Lung (tissue), 12 donors: ENCODE results near the gene DNAJC21. TPM values are rescaled to one million over a fixed set of nuclear protein-coding genes. Genes with fewer than 3 reads are reported as not detected.
"Not testable (repeated sequence)": the region's sequence is repeated elsewhere in the genome, so short reads cannot be mapped to it uniquely, and the experiment has no call there.

Source experiments
- ATAC-seq: fragments of 200-7000 bp; cut with Tn5 transposase; one replicate; pipeline ENCODE4 v1.9.1; 2020; ENCODE audit warnings: moderate number of reproducible peaks; ENCODE audit not compliant: insufficient read depth, low FRiP score
- DNase-seq, 3 donors: peaks; one replicate each; pipeline ENCODE4 v3.0.0-alpha.2; 2013 to 2017
- H3K27ac ChIP-seq, 2 donors: one replicate each; pipeline ENCODE4 v1.5.1; 2013; ENCODE audit warnings: mild to moderate bottlenecking in 2 of 2, moderate library complexity in 2 of 2, control low read depth in 1 of 2, inconsistent platforms in 1 of 2, low read depth in 1 of 2, low read length in 1 of 2
- H3K27me3 ChIP-seq, 3 donors: one replicate each; pipeline ENCODE4 v1.5.1; 2013; ENCODE audit warnings: low read length in 2 of 3; ENCODE audit not compliant: control insufficient read depth in 3 of 3, insufficient read depth in 3 of 3
- H3K36me3 ChIP-seq, 4 donors: one replicate each; pipeline ENCODE4 v1.5.1; 2013; ENCODE audit warnings: low read length in 4 of 4, mild to moderate bottlenecking in 1 of 4, moderate library complexity in 1 of 4; ENCODE audit not compliant: control insufficient read depth in 4 of 4, insufficient read depth in 4 of 4
- H3K4me1 ChIP-seq, 5 donors: one replicate each; pipeline ENCODE4 v1.5.1; 2013; ENCODE audit warnings: low read length in 5 of 5, mild to moderate bottlenecking in 2 of 5, moderate library complexity in 1 of 5; ENCODE audit not compliant: control insufficient read depth in 5 of 5, insufficient read depth in 5 of 5
- H3K4me3 ChIP-seq: one replicate; pipeline ENCODE4 v1.5.1; 2013; ENCODE audit warnings: mild to moderate bottlenecking, control low read depth, moderate library complexity
- H3K9ac ChIP-seq, 2 donors: one replicate each; pipeline ENCODE4 v1.5.1; 2013; ENCODE audit warnings: low read length in 2 of 2, control low read depth in 1 of 2; ENCODE audit not compliant: insufficient read depth in 1 of 2
- H3K9me3 ChIP-seq, 4 donors: one replicate each; pipeline ENCODE4 v1.5.1; 2013; ENCODE audit warnings: low read length in 3 of 4, mild to moderate bottlenecking in 1 of 4, moderate library complexity in 1 of 4; ENCODE audit not compliant: control insufficient read depth in 4 of 4, insufficient read depth in 3 of 4
- CTCF ChIP-seq: IDR thresholded peaks from 2 replicates; pipeline ENCODE4 v1.5.1; 2012; ENCODE audit warnings: mild to moderate bottlenecking; ENCODE audit errors: control extremely low read depth, extremely low read depth
- WGBS, 2 donors: extraction: QIAGEN DNeasy Blood & Tissue Kit; methylation state at CpG; one replicate each; pipeline ENCODE4 v1.1.7; 2013; 5-methylcytosine and 5-hydroxymethylcytosine counted together
- polyA plus RNA-seq, 2 donors: library from polyadenylated mRNA; stranded (reverse); fragments of 200-250 nt; gene quantifications; one replicate each; pipeline ENCODE4 v1.2.1, GENCODE V29; 2013
- total RNA-seq, 2 donors: library from RNA; depleted of rRNA in 1 of 2; stranded (reverse); fragments of >200 nt in 1 of 2; gene quantifications; one replicate each; pipeline ENCODE4 v1.2.1, GENCODE V29; 2014 to 2021
- donor health status: control.
- donor health status: control.
- donor health status: Bipolar disorder and iron deficiency.
- donor health status: healthy.
- donor health status: DM: yes; HTN: yes; CAD: no.

DNAJC21 gene
- total and polyA plus RNA-seq, 4 donors: 23.8 to 45.6 (median 34.3) TPM

DNA sequence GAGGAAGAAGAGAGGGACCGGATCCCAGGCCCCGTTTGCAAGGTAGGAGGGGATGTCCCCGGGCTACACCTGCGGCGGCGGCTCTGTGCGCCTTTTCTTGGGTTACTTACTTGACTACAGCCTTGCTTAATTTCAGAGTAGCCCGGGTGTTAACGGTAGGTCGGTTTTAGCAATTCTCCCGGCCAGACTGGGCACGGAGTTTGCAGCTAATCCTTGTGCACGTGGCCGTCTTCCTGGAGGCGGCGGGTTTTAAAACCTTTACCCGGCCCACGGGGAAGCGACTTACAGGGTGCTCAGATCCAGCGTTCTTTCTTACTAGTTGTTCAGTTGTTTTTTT, 13.5 kb upstream of the DNAJC21 start:
- H3K9me3 ChIP-seq: no peaks in the 10 kb centered on the region
- DNase-seq (no peak), ATAC-seq (no peak)
- TF ChIP-seq CTCF: no peak
- H3K27ac ChIP-seq: peak overlapping the region; percentile 68 to 94
- H3K9ac ChIP-seq: peak overlapping the region; percentile 71 to 89
- no peaks in the 10 kb centered on the region for H3K27me3 ChIP-seq
- peak overlapping the region; percentile 94 for H3K4me3 ChIP-seq
- peaks cover 4 to 17% (median 12%) of the 10 kb centered on the region in 4 donors for H3K36me3 ChIP-seq
- WGBS, 2 donors: 0% methylated on average over 20 of the region's 20 CpGs
- peaks cover 0 to 20% (median 15%) of the 10 kb centered on the region in 5 donors for H3K4me1 ChIP-seq

- DNase-seq (no peak), ATAC-seq (no peak)
- peaks cover 0 to 20% (median 15%) of the 10 kb centered on the region in 5 donors for H3K4me1 ChIP-seq
- no peaks in the 10 kb centered on the region for H3K9me3 ChIP-seq
- H3K36me3 ChIP-seq: peaks cover 3 to 17% (median 8%) of the 10 kb centered on the region in 4 donors
- H3K27me3 ChIP-seq: no peaks in the 10 kb centered on the region
- H3K4me3 ChIP-seq: peak overlapping the region; percentile 94
- WGBS, 2 donors: 31 to 33% methylated on average over 6 of the region's 6 CpGs
- TF ChIP-seq CTCF: no peak
- H3K9ac ChIP-seq: peak overlapping the region; percentile 71 to 89
- H3K27ac ChIP-seq: peak overlapping the region in 1 of 2 donors; percentile 40
Measured at GRCh38 chr5:34916518-34916917, 12.8 kb upstream of the DNAJC21 start.

GRCh38 chr5:34918025-34918424, 11.3 kb upstream of the DNAJC21 start:
- WGBS, 2 donors: 87 to 93% methylated on average over 4 of the region's 4 CpGs
- Histone ChIP-seq H3K4me3 (no peak overlapping the region), H3K9ac (no peak overlapping the region), H3K4me1 (peaks cover 0 to 20% (median 15%) of the 10 kb centered on the region in 5 donors), H3K27me3 (no peaks in the 10 kb centered on the region), H3K36me3 (peaks cover 2 to 16% (median 10%) of the 10 kb centered on the region in 4 donors), H3K9me3 (no peaks in the 10 kb centered on the region), H3K27ac (no peak overlapping the region)
- TF ChIP-seq CTCF: no peak
- DNase-seq (no peak), ATAC-seq (no peak)

GRCh38 chr5:34919077-34919476, 10.3 kb upstream of the DNAJC21 start:
- Histone ChIP-seq H3K9ac (no peak overlapping the region), H3K9me3 (no peaks in the 10 kb centered on the region), H3K4me1 (peaks cover 0 to 15% (median 10%) of the 10 kb centered on the region in 5 donors), H3K4me3 (no peak overlapping the region), H3K27me3 (no peaks in the 10 kb centered on the region), H3K36me3 (peaks cover 4 to 21% (median 16%) of the 10 kb centered on the region in 4 donors), H3K27ac (no peak overlapping the region)
- ATAC-seq: no peak
- 86 to 90% methylated on average over 4 of the region's 4 CpGs for WGBS, 2 donors
- TF ChIP-seq CTCF: no peak
- no peak for DNase-seq

DNA sequence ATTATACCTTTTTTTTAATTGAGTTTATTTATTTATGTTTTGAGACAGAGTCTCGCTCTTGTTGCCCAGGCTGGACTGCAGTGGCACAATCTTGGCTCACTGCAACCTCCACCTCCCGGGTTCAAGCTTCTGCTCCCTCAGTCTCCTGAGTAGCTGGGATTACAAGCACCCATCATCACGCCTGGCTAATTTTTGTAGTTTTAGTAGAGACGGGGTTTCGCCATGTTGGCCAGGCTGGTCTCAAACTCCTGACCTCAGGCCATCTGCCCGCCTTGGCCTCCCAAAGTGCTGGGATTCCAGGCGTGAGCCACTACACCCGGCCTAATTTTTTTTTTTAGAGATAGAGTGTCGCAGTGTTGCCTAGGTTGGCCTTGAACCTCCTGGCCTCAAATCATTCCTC, 6.1 kb upstream of the DNAJC21 start:
- DNase-seq, H3K27ac ChIP-seq, H3K4me1 ChIP-seq, H3K9me3 ChIP-seq, ATAC-seq, H3K27me3 ChIP-seq, H3K4me3 ChIP-seq, H3K9ac ChIP-seq: not testable (repeated sequence)
- 89 to 94% methylated on average over 9 of the region's 9 CpGs for WGBS, 2 donors
- H3K36me3 ChIP-seq: peaks cover 8 to 28% (median 24%) of the 10 kb centered on the region in 4 donors
